GM19467 (cell line): ENCODE measurements around the gene TAT.
"Not testable (repeated sequence)": the region's sequence is repeated elsewhere in the genome, so short reads cannot be mapped to it uniquely, and the experiment has no call there.

Source experiments
- ATAC-seq: cut with Tn5 transposase; IDR thresholded peaks from one replicate; pipeline ENCODE4 v1.9.1; 2021; ENCODE audit warnings: mild to moderate bottlenecking, moderate library complexity; ENCODE audit not compliant: unreplicated experiment

Gene TAT

GRCh38 chr16:71585318-71585703 lies 8.4 kb upstream of the TAT start:
- ATAC-seq: no peak

GRCh38 chr16:71584543-71585317 lies 7.8 kb upstream of the TAT start:
- ATAC-seq: no peak

GRCh38 chr16:71582553-71582848 lies 5.6 kb upstream of the TAT start:
- not testable (repeated sequence) for ATAC-seq

- ATAC-seq: no peak
These were observed 2.2 kb downstream of the TAT start for GRCh38 chr16:71574702-71575101.

GRCh38 chr16:71573387-71574094 lies 3.4 kb downstream of the TAT start:
- ATAC-seq: no peak

- ATAC-seq: no peak
These were observed 4.3 kb downstream of the TAT start for GRCh38 chr16:71572497-71573116.

- no peak for ATAC-seq
These were observed 6.7 kb downstream of the TAT start for GRCh38 chr16:71570144-71570543.

- ATAC-seq: no peak
These were observed 7.3 kb downstream of the TAT start for GRCh38 chr16:71569621-71570020.

GRCh38 chr16:71568551-71568950 lies 8.3 kb downstream of the TAT start:
- no peak for ATAC-seq

- ATAC-seq: no peak
These were observed 9.0 kb downstream of the TAT start for GRCh38 chr16:71567931-71568330.

GRCh38 chr16:71565812-71566700 lies 10.8 kb downstream of the TAT start:
- ATAC-seq: no peak

- ATAC-seq: peak; percentile 2
These were observed 12.4 kb downstream of the TAT start for GRCh38 chr16:71564335-71564967.

- ATAC-seq: no peak
These were observed 14.3 kb downstream of the TAT start for GRCh38 chr16:71562552-71562951.

- not testable (repeated sequence) for ATAC-seq
These were observed 15.0 kb downstream of the TAT start for GRCh38 chr16:71561886-71562285.

- ATAC-seq: no peak
These were observed 17.0 kb downstream of the TAT start for GRCh38 chr16:71559855-71560254.

GRCh38 chr16:71557954-71558582 lies 18.8 kb downstream of the TAT start:
- ATAC-seq: no peak

- no peak for ATAC-seq
These were observed 19.6 kb downstream of the TAT start for GRCh38 chr16:71557299-71557698.

- ATAC-seq: no peak
These were observed 21.5 kb downstream of the TAT start for GRCh38 chr16:71555230-71555891.

GRCh38 chr16:71552698-71553503 lies 24.0 kb downstream of the TAT start:
- no peak for ATAC-seq
